ENCODE results near the gene TMPO.
"Not testable (repeated sequence)": the region's sequence is repeated elsewhere in the genome, so short reads cannot be mapped to it uniquely, and the experiment has no call there.

Gene TMPO

GRCh38 chr12:98515287-98516110 lies at the start of gene TMPO:
Gene TMPO, plus strand, starts transcription at chr12:98515590. Its CDS starts 278 bp downstream, at chr12:98515868.
- DNase-seq (ENCODE audit: low read depth): peak; percentile 91

- no peak for DNase-seq (ENCODE audit: low read depth)
Measured at GRCh38 chr12:98465950-98466602, 49.3 kb upstream of the TMPO start.

GRCh38 chr12:98466640-98467400 lies 48.6 kb upstream of the TMPO start:
- DNase-seq (ENCODE audit: low read depth): no peak

GRCh38 chr12:98469109-98469508 lies 46.3 kb upstream of the TMPO start:
- no peak for DNase-seq (ENCODE audit: low read depth)

- DNase-seq (ENCODE audit: low read depth): no peak
Measured at GRCh38 chr12:98470469-98471082, 44.8 kb upstream of the TMPO start.

- no peak for DNase-seq (ENCODE audit: low read depth)
Measured at GRCh38 chr12:98471085-98471484, 44.3 kb upstream of the TMPO start.

- DNase-seq (ENCODE audit: low read depth): no peak
Measured at GRCh38 chr12:98475565-98475908, 39.9 kb upstream of the TMPO start.

GRCh38 chr12:98478606-98479005 lies 36.8 kb upstream of the TMPO start:
- DNase-seq (ENCODE audit: low read depth): no peak

GRCh38 chr12:98483621-98484503 lies 31.5 kb upstream of the TMPO start:
- DNase-seq (ENCODE audit: low read depth): no peak

- no peak for DNase-seq (ENCODE audit: low read depth)
Measured at GRCh38 chr12:98485792-98486340, 29.5 kb upstream of the TMPO start.

- not testable (repeated sequence) for DNase-seq (ENCODE audit: low read depth)
Measured at GRCh38 chr12:98488416-98488815, 27.0 kb upstream of the TMPO start.

GRCh38 chr12:98489176-98489575 lies 26.2 kb upstream of the TMPO start:
- DNase-seq (ENCODE audit: low read depth): no peak

- peak; percentile 72 for DNase-seq (ENCODE audit: low read depth)
Measured at GRCh38 chr12:98490501-98491453, 24.6 kb upstream of the TMPO start.

- no peak for DNase-seq (ENCODE audit: low read depth)
Measured at GRCh38 chr12:98492580-98493140, 22.7 kb upstream of the TMPO start.

- not testable (repeated sequence) for DNase-seq (ENCODE audit: low read depth)
Measured at GRCh38 chr12:98501266-98501629, 14.1 kb upstream of the TMPO start.

- DNase-seq (ENCODE audit: low read depth): peak; percentile 84
Measured at GRCh38 chr12:98503342-98503591, 12.1 kb upstream of the TMPO start.

- DNase-seq (ENCODE audit: low read depth): peak; percentile 90
Measured at GRCh38 chr12:98503592-98504367, 11.6 kb upstream of the TMPO start.

- DNase-seq (ENCODE audit: low read depth): no peak
Measured at GRCh38 chr12:98504368-98504617, 11.1 kb upstream of the TMPO start.

- no peak for DNase-seq (ENCODE audit: low read depth)
Measured at GRCh38 chr12:98509063-98509462, 6.3 kb upstream of the TMPO start.
